ENCODE data around the gene APLF. TPM values are rescaled to one million over a fixed set of nuclear protein-coding genes. Genes with fewer than 3 reads are reported as not detected.

APLF gene
- total and polyA plus RNA-seq, 4 donors, result 0.18 to 3.8 (median 1.0) TPM

GRCh38 chr2:68577183-68577582, 109.8 kb downstream of the APLF start:
- H3K9ac ChIP-seq (ENCODE audit: low read depth in 1 of 2, low read length in 2 of 2), result no peak overlapping the region
- DNase-seq (ENCODE audit: low spot score), result no peak
- peaks cover 0 to 2% (median 0%) of the 10 kb centered on the region in 4 donors for H3K36me3 ChIP-seq (ENCODE audit: control insufficient read depth in 4 of 4, insufficient read depth in 3 of 4, low read depth in 1 of 4, low read length in 3 of 4)
- no peak for TF ChIP-seq FOXA1 (IDR thresholded peaks at IDR 0.05)
- TF ChIP-seq MAX (IDR thresholded peaks at IDR 0.05), result no peak
- TF ChIP-seq RXRA (IDR thresholded peaks at IDR 0.05), result no peak
- no peak for TF ChIP-seq SP1 (IDR thresholded peaks at IDR 0.05)
- TF ChIP-seq REST (IDR thresholded peaks at IDR 0.05), result no peak
- no peak for TF ChIP-seq JUND (IDR thresholded peaks at IDR 0.05)
- no peak for TF ChIP-seq NR2F2 (IDR thresholded peaks at IDR 0.05)
- TF ChIP-seq CTCF (IDR thresholded peaks at IDR 0.05; ENCODE audit: low read depth, low read length, missing input control), result no peak
- no peak for TF ChIP-seq HNF4G (IDR thresholded peaks at IDR 0.05)
- no peak for TF ChIP-seq HNF4A (conservative IDR thresholded peaks at IDR 0.05)
- TF ChIP-seq YY1 (IDR thresholded peaks at IDR 0.05), result no peak
- TF ChIP-seq ZBTB33 (IDR thresholded peaks at IDR 0.05), result no peak
- TF ChIP-seq EGR1 (IDR thresholded peaks at IDR 0.05; ENCODE audit: low read depth in 2 of 2), result no peak
- no peak for TF ChIP-seq FOXA2 (IDR thresholded peaks at IDR 0.05)
- TF ChIP-seq ATF3 (IDR thresholded peaks at IDR 0.05), result no peak
- TF ChIP-seq TAF1 (conservative IDR thresholded peaks at IDR 0.05), result no peak
- no peak for TF ChIP-seq GABPA (IDR thresholded peaks at IDR 0.05 in 1 of 2, conservative IDR thresholded peaks at IDR 0.05 in 1 of 2)
- TF ChIP-seq RAD21 (IDR thresholded peaks at IDR 0.05), result no peak
- no peak overlapping the region for H3K27ac ChIP-seq (ENCODE audit: low read depth in 1 of 2, low read length in 2 of 2)
- no peaks in the 10 kb centered on the region for H3K9me3 ChIP-seq (ENCODE audit: control insufficient read depth in 4 of 4, low read length in 3 of 4)
- no peak overlapping the region for H3K4me3 ChIP-seq (ENCODE audit: low read depth in 1 of 3, low read length in 3 of 3)
- no peaks in the 10 kb centered on the region for H3K4me1 ChIP-seq (ENCODE audit: control insufficient read depth in 4 of 4, insufficient read depth in 4 of 4, low read length in 3 of 4)
- no peaks in the 10 kb centered on the region for H3K27me3 ChIP-seq (ENCODE audit: control insufficient read depth in 4 of 4, insufficient read depth in 4 of 4, low read length in 3 of 4)

Data from liver (tissue), 9 donors.